ENCODE data around the gene GRIFIN. TPM values are rescaled to one million over a fixed set of nuclear protein-coding genes. Genes with fewer than 3 reads are reported as not detected.

The GRIFIN gene
- total RNA-seq, 2 experiments from 2014 or later, result not detected

GRCh38 chr7:2504889-2505375, 28.7 kb upstream of the GRIFIN start:
- H2AFZ ChIP-seq (ENCODE audit: low read length), result no peak overlapping the region
- H3K27ac ChIP-seq (ENCODE audit: low read depth, low read length, poor library complexity, severe bottlenecking), result no peak overlapping the region
- TF ChIP-seq EZH2phosphoT487 (IDR thresholded peaks at IDR 0.05; ENCODE audit: borderline replicate concordance, low read depth, low read length) (no peak), CTCF (conservative IDR thresholded peaks at IDR 0.05; ENCODE audit: low read length) (no peak)
- no peaks in the 10 kb centered on the region for H4K20me1 ChIP-seq (ENCODE audit: insufficient read depth, low read length)
- H3K4me1 ChIP-seq (ENCODE audit: insufficient read depth, low read length, poor library complexity, severe bottlenecking), result peaks cover 18% of the 10 kb centered on the region
- H3K36me3 ChIP-seq (ENCODE audit: insufficient read depth, low read length), result no peaks in the 10 kb centered on the region
- no peaks in the 10 kb centered on the region for H3K9me2 ChIP-seq (ENCODE audit: insufficient read depth, low read length)
- intact Hi-C loops (cut with micrococcal nuclease; ENCODE audit: unreplicated experiment), result no loop called here
- ChIA-PET POLR2A (no interaction called here), CTCF (ENCODE audit: unreplicated experiment) (no interaction called here)
- H3K4me3 ChIP-seq (ENCODE audit: low read depth, low read length, poor library complexity, severe bottlenecking), result no peak overlapping the region
- H3K79me2 ChIP-seq (ENCODE audit: insufficient read depth, low read depth, low read length), result no peaks in the 10 kb centered on the region
- no peaks in the 10 kb centered on the region for H3K9me3 ChIP-seq (ENCODE audit: low read length)
- no peak overlapping the region for H3K4me2 ChIP-seq (ENCODE audit: low read length)
- no peak for DNase-seq (ENCODE audit: low spot score)
- no TSS peak for BruUV-seq (replicated peaks)

GRCh38 chr7:2504128-2504888, 28.1 kb upstream of the GRIFIN start:
- H3K79me2 ChIP-seq (ENCODE audit: insufficient read depth, low read depth, low read length), result no peaks in the 10 kb centered on the region
- peaks cover 12% of the 10 kb centered on the region for H3K4me1 ChIP-seq (ENCODE audit: insufficient read depth, low read length, poor library complexity, severe bottlenecking)
- H2AFZ ChIP-seq (ENCODE audit: low read length), result no peak overlapping the region
- BruUV-seq (replicated peaks), result no TSS peak
- DNase-seq (ENCODE audit: low spot score), result no peak
- no peak overlapping the region for H3K4me3 ChIP-seq (ENCODE audit: low read depth, low read length, poor library complexity, severe bottlenecking)
- TF ChIP-seq EZH2phosphoT487 (IDR thresholded peaks at IDR 0.05; ENCODE audit: borderline replicate concordance, low read depth, low read length), result no peak
- no peak for TF ChIP-seq CTCF (conservative IDR thresholded peaks at IDR 0.05; ENCODE audit: low read length)
- H3K9me2 ChIP-seq (ENCODE audit: insufficient read depth, low read length), result no peaks in the 10 kb centered on the region
- no peaks in the 10 kb centered on the region for H4K20me1 ChIP-seq (ENCODE audit: insufficient read depth, low read length)
- intact Hi-C loops (cut with micrococcal nuclease; ENCODE audit: unreplicated experiment), result no loop called here
- no peak overlapping the region for H3K27ac ChIP-seq (ENCODE audit: low read depth, low read length, poor library complexity, severe bottlenecking)
- H3K4me2 ChIP-seq (ENCODE audit: low read length), result no peak overlapping the region
- ChIA-PET POLR2A (no interaction called here), CTCF (ENCODE audit: unreplicated experiment) (no interaction called here)
- no peaks in the 10 kb centered on the region for H3K9me3 ChIP-seq (ENCODE audit: low read length)
- H3K36me3 ChIP-seq (ENCODE audit: insufficient read depth, low read length), result no peaks in the 10 kb centered on the region
